GM23338 (cell line): ENCODE data around the gene TSNAX. TPM values are rescaled to one million over a fixed set of nuclear protein-coding genes. Genes with fewer than 3 reads are reported as not detected.

Experiments
- ATAC-seq: fragments of 200-7000 bp; cut with Tn5 transposase; 3 replicates; pipeline ENCODE4 v1.9.1; 2020
- DNase-seq: peaks from one replicate; pipeline ENCODE4 v3.0.0-alpha.2; 2015; ENCODE audit warnings: low spot score
- H2AFZ ChIP-seq: fragments of 200-600 bp; sonication (generic); 2 replicates; pipeline ENCODE4 v1.8.0; 2016; ENCODE audit warnings: antibody characterized with exemption, mild to moderate bottlenecking, moderate library complexity
- H3F3A ChIP-seq: fragments of 200-600 bp; sonication (generic); replicated peaks from 2 replicates; pipeline ENCODE4 v1.8.0; 2017; ENCODE audit warnings: antibody characterized with exemption, mixed run types, low read depth
- H3K27ac ChIP-seq: fragments of 200-600 bp; sonication (generic); 2 replicates; pipeline ENCODE4 v1.6.1; 2016; ENCODE audit warnings: low read depth
- H3K27me3 ChIP-seq: fragments of 200-600 bp; sonication (generic); 2 replicates; pipeline ENCODE4 v1.8.0; 2016; ENCODE audit warnings: mild to moderate bottlenecking, mixed run types, moderate library complexity; ENCODE audit not compliant: insufficient read depth
- H3K36me3 ChIP-seq: fragments of 200-600 bp; sonication (generic); 2 replicates; pipeline ENCODE4 v1.8.0; 2016; ENCODE audit warnings: mild to moderate bottlenecking; ENCODE audit not compliant: insufficient read depth
- H3K4me1 ChIP-seq: fragments of 200-600 bp; sonication (generic); 2 replicates; pipeline ENCODE4 v1.8.0; 2016; ENCODE audit warnings: mild to moderate bottlenecking, moderate library complexity; ENCODE audit not compliant: insufficient read depth
- H3K4me2 ChIP-seq: fragments of 200-600 bp; sonication (generic); 2 replicates; pipeline ENCODE4 v1.7.1; 2017; ENCODE audit warnings: mixed run types
- H3K4me3 ChIP-seq: fragments of 200-600 bp; sonication (generic); 2 replicates; pipeline ENCODE4 v1.6.1; 2016; ENCODE audit warnings: mixed run types
- H3K79me2 ChIP-seq: fragments of 200-600 bp; sonication (generic); replicated peaks from 2 replicates; pipeline ENCODE4 v1.8.0; 2017; ENCODE audit warnings: mild to moderate bottlenecking; ENCODE audit not compliant: insufficient read depth
- H3K9me2 ChIP-seq: fragments of 200-600 bp; sonication (generic); 2 replicates; pipeline ENCODE4 v1.8.0; 2017; ENCODE audit not compliant: insufficient read depth
- H4K20me1 ChIP-seq: fragments of 200-600 bp; sonication (generic); replicated peaks from 2 replicates; pipeline ENCODE4 v1.8.0; 2017; ENCODE audit warnings: mild to moderate bottlenecking; ENCODE audit not compliant: insufficient read depth
- H3K27ac Mint-ChIP-seq: 2 replicates; pipeline ENCODE4 v1.8.0; 2020; ENCODE audit warnings: inconsistent platforms, mild to moderate bottlenecking, moderate library complexity, mixed read lengths
- H3K27me3 Mint-ChIP-seq: 3 replicates; pipeline ENCODE4 v1.8.0; 2022; ENCODE audit warnings: low read depth, mild to moderate bottlenecking, moderate library complexity, mixed read lengths, inconsistent platforms; ENCODE audit not compliant: insufficient read depth, poor library complexity
- H3K36me3 Mint-ChIP-seq: 3 replicates; pipeline ENCODE4 v1.8.0; 2021; ENCODE audit warnings: low read depth, mild to moderate bottlenecking, inconsistent platforms, moderate library complexity, mixed read lengths
- H3K4me1 Mint-ChIP-seq: 3 replicates; pipeline ENCODE4 v1.8.0; 2020; ENCODE audit warnings: mild to moderate bottlenecking, inconsistent platforms, mixed read lengths
- H3K4me3 Mint-ChIP-seq: 3 replicates; pipeline ENCODE4 v1.8.0; 2021; ENCODE audit warnings: moderate library complexity, mild to moderate bottlenecking, inconsistent platforms, mixed read lengths
- H3K9me3 Mint-ChIP-seq: 3 replicates; pipeline ENCODE4 v1.8.0; 2020; ENCODE audit warnings: moderate library complexity, mild to moderate bottlenecking, inconsistent platforms, mixed read lengths
- CREB1 ChIP-seq: fragments of 250-450 bp; sonication (Bioruptor Pico); IDR thresholded peaks from 2 replicates; pipeline ENCODE4 v1.5.0; 2020; ENCODE audit warnings: low read depth, mild to moderate bottlenecking, moderate library complexity
- CTCF ChIP-seq, 2 experiments: fragments of 200-600 bp in 1 of 2; sonication (generic) in 1 of 2; conservative IDR thresholded peaks; 2 replicates each; pipeline versions ENCODE4 v1.5.1 to v1.6.1; 2016 to 2017; ENCODE audit warnings: antibody characterized with exemption in 2 of 2, low read depth in 2 of 2, mild to moderate bottlenecking in 2 of 2, moderate library complexity in 1 of 2
- ETS1 ChIP-seq: IDR thresholded peaks from 2 replicates; pipeline ENCODE4 v1.6.1; 2016; ENCODE audit warnings: antibody characterized with exemption
- EZH2phosphoT487 ChIP-seq: fragments of 200-600 bp; sonication (generic); IDR thresholded peaks from one replicate; pipeline ENCODE4 v1.8.1; 2018; ENCODE audit warnings: antibody characterized with exemption; ENCODE audit not compliant: unreplicated experiment
- JUNB ChIP-seq: IDR thresholded peaks from one replicate; pipeline ENCODE4 v1.6.1; 2016; ENCODE audit warnings: antibody characterized with exemption; ENCODE audit not compliant: unreplicated experiment
- NANOG ChIP-seq: IDR thresholded peaks from 2 replicates; pipeline ENCODE4 v1.6.1; 2016; ENCODE audit warnings: antibody characterized with exemption, borderline replicate concordance
- POLR2AphosphoS5 ChIP-seq: IDR thresholded peaks from 2 replicates; pipeline ENCODE4 v1.6.1; 2016; ENCODE audit warnings: antibody characterized with exemption, low read depth
- STAT1 ChIP-seq: IDR thresholded peaks from one replicate; pipeline ENCODE4 v1.6.1; 2016; ENCODE audit warnings: antibody characterized with exemption; ENCODE audit not compliant: unreplicated experiment
- ZNF114 ChIP-seq: fragments of 250-450 bp; sonication (Bioruptor Pico); IDR thresholded peaks from 2 replicates; pipeline ENCODE4 v1.5.0; 2020; ENCODE audit warnings: mild to moderate bottlenecking, moderate library complexity
- ZNF331 ChIP-seq: fragments of 250-450 bp; sonication (Bioruptor Pico); IDR thresholded peaks from 2 replicates; pipeline ENCODE4 v1.5.0; 2020; ENCODE audit warnings: low read depth, mild to moderate bottlenecking, moderate library complexity
- ZNF462 ChIP-seq: fragments of 250-450 bp; sonication (Bioruptor Pico); IDR thresholded peaks from 2 replicates; pipeline ENCODE4 v1.5.0; 2020; ENCODE audit warnings: mild to moderate bottlenecking, moderate library complexity
- polyA plus RNA-seq: library from polyadenylated mRNA; unstranded; fragments of >200 nt; fragmentation: Nextera tagmentation; extraction: Ambion mirVana; gene quantifications from 2 replicates; pipeline ENCODE4 v1.2.1, GENCODE V29; 2016
- total RNA-seq: library from RNA; depleted of rRNA; stranded (reverse); fragments of >200 nt; shearing (Covaris generic); gene quantifications from 2 replicates; pipeline ENCODE4 v1.2.3, GENCODE V29; 2014

Gene TSNAX
- total and polyA plus RNA-seq, 2 experiments from 2014 or later, result 31.5 to 31.7 TPM

GRCh38 chr1:231480008-231480407 lies 48.5 kb upstream of the TSNAX start (continued):
- no peak for TF ChIP-seq CTCF (conservative IDR thresholded peaks at IDR 0.05; ENCODE audit: low read depth in 2 of 2)
- TF ChIP-seq EZH2phosphoT487, result no peak

GRCh38 chr1:231481289-231481688 lies 47.2 kb upstream of the TSNAX start:
- Histone ChIP-seq H4K20me1 (no peaks in the 10 kb centered on the region), H3K36me3 (no peaks in the 10 kb centered on the region), H3K27ac (no peak overlapping the region), H3F3A (no peaks in the 10 kb centered on the region), H3K9me2 (no peaks in the 10 kb centered on the region), H3K79me2 (no peaks in the 10 kb centered on the region), H2AFZ (no peak overlapping the region), H3K4me2 (no peak overlapping the region), H3K4me1 (peaks cover 13% of the 10 kb centered on the region; the same call in 1 of the 2 replicates), H3K4me3 (no peak overlapping the region), H3K27me3 (no peaks in the 10 kb centered on the region)
- DNase-seq, result no peak
- Mint-ChIP-seq H3K36me3 (no peaks in the 10 kb centered on the region), H3K27me3 (peaks cover 6% of the 10 kb centered on the region), H3K27ac (no peak overlapping the region), H3K4me1 (peaks cover 9% of the 10 kb centered on the region; the same call in 2 of the 3 replicates), H3K4me3 (no peak overlapping the region), H3K9me3 (no peaks in the 10 kb centered on the region)
- ATAC-seq, result no peak
- TF ChIP-seq POLR2AphosphoS5, result no peak
- TF ChIP-seq ZNF114 (CRISPR knock-in tag), result no peak
- TF ChIP-seq CREB1 (CRISPR knock-in tag), result no peak
- TF ChIP-seq ZNF331 (CRISPR knock-in tag), result no peak
- TF ChIP-seq EZH2phosphoT487, result no peak
- TF ChIP-seq CTCF (conservative IDR thresholded peaks at IDR 0.05; ENCODE audit: low read depth in 2 of 2), result no peak
- TF ChIP-seq NANOG, result no peak
- TF ChIP-seq ZNF462, result no peak
- TF ChIP-seq ETS1, result no peak
- TF ChIP-seq STAT1, result no peak
- TF ChIP-seq JUNB, result no peak
